HG02870 (cell line): ENCODE data around the gene CYP2C9.
"Not testable (repeated sequence)": the region's sequence is repeated elsewhere in the genome, so short reads cannot be mapped to it uniquely, and the experiment has no call there.

ENCODE experiments used
- ATAC-seq: cut with Tn5 transposase; IDR thresholded peaks from one replicate; pipeline ENCODE4 v1.9.1; 2021; ENCODE audit warnings: mild to moderate bottlenecking, moderate library complexity; ENCODE audit not compliant: unreplicated experiment

The CYP2C9 gene

DNA sequence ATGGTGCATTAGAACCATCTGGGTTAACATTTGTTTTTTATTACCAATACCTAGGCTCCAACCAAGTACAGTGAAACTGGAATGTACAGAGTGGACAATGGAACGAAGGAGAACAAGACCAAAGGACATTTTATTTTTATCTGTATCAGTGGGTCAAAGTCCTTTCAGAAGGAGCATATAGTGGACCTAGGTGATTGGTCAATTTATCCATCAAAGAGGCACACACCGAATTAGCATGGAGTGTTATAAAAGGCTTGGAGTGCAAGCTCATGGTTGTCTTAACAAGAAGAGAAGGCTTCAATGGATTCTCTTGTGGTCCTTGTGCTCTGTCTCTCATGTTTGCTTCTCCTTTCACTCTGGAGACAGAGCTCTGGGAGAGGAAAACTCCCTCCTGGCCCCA lies at the start of gene CYP2C9:
TSS of gene CYP2C9 (plus strand) at position 276 of the 400 bp plus-strand sequence. CDS start at position 301, 25 bp downstream.
- ATAC-seq: no peak

DNA sequence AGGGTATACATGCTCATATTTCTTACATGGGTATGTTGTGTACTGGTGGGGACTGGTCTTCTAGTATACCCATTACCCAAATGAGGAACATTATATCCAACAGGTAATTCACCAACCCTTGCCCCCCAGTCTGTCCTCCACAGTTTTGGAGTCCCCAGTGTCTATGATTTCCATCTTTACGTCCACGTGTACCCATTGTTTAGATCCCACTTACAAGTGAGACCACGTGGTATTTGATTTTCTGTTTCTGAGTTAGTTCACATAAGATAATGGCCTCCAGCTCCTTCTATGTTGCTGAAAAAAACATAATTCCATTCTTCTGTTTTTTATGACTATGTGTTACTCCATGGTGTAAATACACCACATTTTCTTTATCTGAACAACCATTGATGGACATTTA lies 49.3 kb upstream of the CYP2C9 start:
- no peak for ATAC-seq

DNA sequence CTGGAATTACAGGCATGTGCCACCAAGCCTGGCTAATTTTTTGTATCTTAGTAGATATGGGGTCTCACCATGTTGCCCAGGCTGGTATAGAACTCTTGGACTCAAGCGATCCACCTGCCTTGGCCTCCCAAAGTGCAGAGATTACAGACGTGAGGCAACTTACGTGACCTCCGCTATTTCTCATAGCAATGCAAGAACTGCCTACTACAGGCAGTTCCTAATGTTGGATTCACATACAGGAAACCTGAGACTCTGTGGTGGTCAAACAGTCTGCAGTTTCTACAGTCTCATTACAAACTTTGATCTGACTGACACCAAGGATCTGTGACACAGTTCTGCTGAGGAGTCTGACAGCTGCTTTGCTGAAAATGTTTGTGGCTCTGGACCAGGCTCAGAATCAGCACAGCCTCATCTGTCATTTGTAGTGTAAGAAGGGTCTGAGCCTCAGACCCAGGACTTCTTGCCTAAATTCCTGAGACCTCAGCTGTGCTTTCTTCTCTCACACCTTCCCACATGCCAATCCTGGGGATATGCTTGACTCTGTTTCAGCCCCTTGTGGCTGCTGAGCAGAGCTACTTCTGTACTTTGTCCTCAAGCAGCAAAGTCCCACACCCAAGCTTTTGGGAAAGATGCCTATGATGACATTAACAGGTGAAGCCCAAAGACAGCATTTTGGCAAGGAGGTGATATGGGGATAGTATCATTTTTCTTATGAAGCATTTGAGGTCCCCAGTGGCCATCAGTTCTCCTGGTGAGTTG lies 48.0 kb upstream of the CYP2C9 start:
- no peak for ATAC-seq

DNA sequence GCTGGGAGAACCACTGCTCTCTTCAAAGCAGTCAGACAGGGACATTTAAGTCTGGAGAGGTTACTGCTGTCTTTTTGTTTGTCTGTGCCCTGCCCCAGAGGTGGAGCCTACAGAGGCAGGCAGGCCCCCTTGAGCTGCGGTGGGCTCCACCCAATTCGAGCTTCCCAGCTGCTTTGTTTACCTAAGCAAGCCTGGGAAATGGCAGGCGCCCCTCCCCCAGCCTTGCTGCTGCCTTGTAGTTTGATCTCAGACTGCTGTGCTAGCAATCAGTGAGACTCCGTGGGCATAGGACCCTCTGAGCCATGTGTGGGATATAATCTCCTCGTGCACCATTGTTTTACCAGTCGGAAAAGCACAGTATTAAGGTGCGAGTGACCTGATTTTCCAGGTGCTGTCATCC lies 40.0 kb upstream of the CYP2C9 start:
- ATAC-seq: not testable (repeated sequence)

DNA sequence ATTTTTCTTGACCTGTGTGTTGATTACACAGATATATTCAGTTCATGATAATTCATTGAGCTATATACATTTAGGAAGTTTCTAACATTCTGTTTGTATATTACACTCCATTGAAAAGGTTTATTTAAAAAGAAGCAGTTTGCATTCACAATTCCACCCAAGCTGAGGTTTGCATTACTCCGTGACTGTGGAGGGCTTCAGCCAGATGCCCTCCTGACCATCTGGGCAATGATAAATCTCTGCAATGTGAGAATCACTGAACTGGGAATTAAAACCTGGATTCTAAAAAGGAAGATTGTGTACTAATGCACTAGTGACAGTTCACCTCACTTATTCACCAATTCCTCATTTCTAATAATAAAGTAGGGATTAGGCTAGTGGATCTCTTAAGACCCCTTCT lies 36.4 kb upstream of the CYP2C9 start:
- no peak for ATAC-seq

DNA sequence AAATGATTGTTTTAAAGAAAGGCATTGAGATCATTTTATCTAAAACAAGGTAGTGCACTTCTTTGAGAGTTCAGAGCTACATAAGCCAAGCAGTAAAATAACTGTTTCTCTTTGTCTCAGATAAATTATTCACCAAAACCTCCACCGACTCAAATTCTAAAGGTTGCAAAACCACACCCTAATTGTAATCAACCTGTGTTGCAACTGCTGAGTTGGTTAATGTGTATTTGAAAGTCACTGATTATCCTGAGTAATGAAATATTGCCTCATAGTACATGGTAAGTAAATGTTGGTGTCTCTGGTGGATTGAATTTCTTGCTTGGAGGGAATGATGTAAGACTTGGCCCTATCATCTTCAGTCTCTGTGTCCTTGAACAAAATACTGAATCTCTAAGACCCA lies 35.9 kb upstream of the CYP2C9 start:
- no peak for ATAC-seq

DNA sequence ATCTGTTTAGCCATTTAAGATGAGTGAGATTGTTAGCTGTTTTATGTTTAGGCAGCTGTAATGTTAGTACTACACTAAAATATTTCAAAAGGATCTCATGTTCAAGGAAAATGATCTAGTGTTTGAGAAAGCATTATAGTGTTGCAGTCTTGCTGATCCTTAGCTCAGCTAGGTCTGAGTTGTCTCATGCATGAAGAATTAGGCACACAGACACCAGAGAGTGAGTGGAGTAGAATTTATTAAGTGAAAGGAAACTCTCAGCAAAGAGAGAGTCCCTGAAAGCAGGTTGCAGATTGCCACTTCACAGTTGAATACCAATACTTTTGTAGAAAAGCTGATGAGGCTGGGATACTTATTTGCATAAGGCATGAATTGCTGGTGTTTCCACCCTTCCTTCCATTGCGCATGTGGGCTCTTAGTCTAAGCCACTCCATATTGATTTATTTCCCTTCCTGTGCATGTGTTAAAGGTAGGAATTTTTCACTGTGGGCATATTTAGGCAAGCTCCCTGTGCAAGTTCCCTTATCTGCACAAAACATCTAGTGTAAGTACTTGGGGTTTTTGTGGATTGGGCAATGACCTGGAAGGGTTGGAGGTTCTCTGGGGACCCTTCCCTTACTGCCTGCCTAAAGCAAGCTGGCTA lies 33.8 kb upstream of the CYP2C9 start:
- ATAC-seq: not testable (repeated sequence)

DNA sequence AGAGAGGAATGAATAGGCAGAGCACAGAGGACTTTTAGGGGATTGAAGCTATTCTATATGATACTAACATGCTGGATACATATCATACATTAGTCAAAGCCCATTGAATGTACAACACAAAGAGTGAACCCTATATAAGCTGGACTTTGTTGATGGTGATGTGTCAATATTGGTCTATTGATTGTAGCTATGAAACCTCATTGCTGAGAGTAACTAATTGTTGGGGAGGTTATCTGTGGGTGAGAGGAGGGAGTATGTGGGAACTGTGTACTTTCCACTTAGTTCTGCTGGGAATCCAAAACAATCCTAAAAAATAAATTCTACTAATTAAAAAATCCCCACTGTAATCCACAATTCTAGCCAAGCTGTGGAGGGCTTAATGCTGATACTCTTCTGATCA lies 22.0 kb upstream of the CYP2C9 start:
- no peak for ATAC-seq

DNA sequence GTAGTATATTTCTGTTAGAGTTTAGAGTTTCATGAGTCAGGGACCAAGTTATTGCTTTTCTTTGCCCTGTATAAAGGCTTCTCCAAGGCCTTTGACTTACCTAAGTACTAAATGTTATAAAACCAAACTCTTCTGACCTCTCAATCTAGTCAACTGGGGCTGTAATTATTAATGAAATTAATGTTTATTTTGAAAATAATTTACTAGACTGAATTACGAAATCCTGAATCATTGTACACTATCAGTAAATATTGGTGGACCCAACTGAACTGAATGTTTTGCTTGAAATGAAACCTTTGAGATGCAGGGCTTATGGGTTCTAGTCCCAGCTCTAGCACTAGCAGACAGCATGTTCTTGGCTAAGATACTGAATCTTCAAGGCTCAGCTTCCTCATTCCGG lies 1.7 kb upstream of the CYP2C9 start:
- ATAC-seq: no peak

DNA sequence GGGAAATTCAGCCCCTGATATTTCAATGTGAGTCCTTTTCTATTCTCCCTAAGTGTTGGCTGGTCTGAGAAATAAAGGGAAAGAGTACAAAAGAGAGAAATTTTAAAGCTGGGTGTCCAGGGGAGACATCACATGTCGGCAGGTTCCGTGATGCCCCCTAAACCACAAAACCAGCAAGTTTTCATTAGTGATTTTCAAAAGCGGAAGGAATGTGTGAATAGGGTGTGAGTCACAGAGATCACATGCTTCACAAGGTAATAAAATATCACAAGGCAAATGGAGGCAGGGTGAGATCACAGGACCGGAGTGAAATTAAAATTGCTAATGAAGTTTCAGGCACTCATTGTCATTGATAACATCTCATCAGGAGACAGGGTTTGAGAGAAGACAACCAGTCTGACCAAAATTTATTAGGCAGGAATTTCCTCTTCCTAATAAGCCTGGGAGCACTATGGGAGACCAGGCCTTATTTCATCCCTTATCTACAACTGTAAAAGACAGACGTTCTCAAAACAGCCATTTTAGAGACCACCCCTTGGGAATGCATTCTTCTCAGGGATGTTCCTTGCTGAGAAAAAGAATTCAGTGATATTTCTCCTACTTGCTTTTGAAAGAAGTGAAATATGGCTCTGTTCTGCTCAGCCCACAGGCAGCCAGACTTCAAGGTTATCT lies 5.1 kb downstream of the CYP2C9 start:
- not testable (repeated sequence) for ATAC-seq

DNA sequence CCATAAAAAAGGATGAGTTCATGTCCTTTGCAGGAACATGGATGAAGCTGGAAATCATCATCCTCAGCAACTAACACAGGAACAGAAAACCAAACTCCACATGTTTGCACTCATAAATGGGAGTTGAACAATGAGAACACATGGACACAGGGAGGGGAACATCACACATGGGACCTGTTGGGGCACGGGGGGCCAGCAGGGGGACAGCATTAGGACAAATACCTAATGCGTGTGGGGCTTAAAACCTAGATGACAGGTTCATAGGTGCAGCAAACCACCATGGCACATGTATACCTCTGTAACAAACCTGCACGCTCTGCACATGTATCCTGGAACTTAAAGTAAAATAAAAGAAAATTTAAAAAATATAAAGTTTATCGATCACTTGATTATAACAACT lies 7.7 kb downstream of the CYP2C9 start:
- ATAC-seq: not testable (repeated sequence)

DNA sequence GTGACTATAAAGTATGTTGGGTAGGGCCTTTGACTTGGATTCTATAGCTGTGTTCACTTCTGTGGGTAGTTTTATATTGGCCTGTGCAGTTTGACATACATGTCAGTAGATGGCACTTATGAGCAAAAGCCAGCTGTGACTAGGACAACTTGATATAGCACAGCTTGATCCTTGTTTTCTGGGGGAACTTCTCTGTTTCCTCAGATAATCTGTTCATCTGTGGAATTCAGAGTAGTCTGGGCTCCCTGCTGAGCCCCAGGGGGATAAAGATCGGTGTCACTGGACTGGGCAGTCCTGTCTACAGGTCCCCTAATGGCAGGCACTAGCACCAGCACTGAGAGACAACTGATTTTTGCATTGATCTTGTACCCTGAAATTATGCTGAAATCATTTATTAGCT lies 25.4 kb downstream of the CYP2C9 start:
- ATAC-seq: peak; percentile 85

DNA sequence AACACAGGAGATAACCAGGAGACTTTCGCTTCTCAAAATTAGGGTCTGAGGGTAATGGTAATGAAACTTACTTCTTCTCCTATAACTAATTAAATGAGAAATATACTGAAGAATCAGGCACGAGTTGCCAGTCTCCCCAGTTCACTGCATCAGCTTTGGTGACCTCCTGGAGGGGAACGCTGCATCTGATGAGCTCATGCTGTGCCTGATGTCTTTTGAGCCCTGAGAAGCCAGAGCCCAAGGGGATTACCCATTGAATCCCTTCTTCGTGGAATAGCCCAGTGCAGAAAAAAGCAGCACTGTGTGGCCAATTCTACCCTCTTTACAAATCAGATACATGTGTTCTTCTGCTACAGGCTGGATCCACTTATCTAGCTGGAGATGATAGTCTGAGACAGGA lies 45.1 kb downstream of the CYP2C9 start:
- no peak for ATAC-seq

DNA sequence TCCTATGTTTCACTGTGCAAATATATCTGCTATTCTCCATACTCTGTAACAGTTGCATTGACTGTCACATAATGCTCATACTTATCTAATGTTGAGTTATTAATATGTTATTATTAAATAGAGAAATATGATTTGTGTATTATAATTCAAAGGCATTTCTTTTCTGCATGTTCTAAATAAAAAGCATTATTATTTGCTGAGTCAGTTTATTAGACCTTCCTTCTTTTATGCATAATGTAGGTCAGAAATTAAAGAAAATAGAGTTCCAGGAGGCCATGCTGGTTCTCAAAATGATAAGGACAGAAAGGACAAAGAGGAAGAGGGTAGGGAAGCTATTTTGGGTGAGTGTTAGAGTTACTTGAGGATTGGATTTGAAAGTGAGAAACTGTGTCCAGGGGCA lies 50.7 kb downstream of the CYP2C9 start:
- no peak for ATAC-seq

DNA sequence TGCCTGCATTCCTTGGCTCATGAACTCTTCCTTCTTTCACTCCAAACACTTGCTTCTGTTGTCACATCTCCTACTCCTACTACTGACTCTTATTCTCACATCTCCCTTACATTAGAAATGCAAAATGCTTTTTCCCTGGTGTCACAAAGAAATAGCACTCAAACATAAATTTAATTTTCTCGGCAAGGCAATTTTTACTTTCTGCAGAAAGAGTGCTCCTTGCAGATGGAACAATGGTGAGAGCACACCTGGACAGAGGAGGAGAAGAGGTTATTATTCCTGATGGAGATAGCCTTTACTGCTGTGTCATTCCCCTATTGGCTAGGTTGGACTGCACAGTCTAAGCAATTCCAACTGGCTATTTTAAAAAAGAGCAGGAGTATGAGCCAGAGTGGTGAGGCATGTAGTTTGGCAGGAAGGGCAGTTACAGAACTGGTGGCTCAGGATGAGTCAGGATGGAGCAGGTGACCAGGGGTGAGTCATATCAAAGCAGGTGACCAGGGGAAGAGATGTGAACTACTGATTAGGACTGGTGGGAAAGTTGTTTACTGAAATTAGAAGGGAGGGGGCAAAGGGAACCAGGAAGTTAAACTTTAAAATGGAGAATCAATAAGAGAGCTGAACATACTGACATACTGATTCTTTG lies 52.9 kb downstream of the CYP2C9 start:
- ATAC-seq: no peak

DNA sequence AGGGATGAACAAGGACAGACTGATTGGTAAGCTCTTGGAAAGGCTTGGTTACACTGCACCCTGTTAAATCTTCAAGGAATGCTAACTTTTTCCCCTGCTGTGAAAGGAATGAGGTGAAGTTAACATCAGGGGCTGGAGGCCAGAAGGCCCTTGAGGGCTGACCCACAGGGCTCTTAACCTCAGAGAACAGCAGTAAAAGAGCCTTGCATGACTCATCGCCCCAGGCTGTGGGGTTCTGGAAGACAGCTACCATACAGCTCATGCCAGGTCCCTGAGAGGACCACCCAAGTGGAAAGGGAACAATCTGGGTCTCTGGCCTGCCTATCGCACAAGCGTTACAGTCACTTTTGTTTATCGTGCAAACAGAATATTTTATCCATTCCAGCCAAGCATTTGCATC lies 54.4 kb downstream of the CYP2C9 start:
- ATAC-seq: no peak

DNA sequence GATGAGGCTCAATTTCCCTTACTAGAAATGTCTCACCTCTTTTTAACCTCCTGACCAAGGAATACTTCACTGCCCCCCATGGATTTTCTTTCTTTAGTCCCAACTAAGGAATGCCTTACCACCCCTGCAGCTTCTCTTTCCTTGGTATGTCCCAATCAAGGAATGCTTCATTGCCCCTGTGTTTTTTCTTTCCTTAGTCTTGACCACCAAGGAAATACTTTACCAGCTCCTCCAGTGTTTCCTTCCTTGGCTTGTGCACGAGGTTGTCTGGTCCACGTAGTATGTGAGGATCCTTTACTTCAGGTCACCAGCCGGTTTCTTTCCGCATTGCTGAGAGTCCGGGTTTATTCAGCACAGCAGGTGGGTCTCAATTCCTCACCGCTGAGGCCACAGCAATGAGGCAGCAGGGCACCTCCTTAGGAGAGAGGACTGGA lies 59.3 kb downstream of the CYP2C9 start:
- no peak for ATAC-seq

DNA sequence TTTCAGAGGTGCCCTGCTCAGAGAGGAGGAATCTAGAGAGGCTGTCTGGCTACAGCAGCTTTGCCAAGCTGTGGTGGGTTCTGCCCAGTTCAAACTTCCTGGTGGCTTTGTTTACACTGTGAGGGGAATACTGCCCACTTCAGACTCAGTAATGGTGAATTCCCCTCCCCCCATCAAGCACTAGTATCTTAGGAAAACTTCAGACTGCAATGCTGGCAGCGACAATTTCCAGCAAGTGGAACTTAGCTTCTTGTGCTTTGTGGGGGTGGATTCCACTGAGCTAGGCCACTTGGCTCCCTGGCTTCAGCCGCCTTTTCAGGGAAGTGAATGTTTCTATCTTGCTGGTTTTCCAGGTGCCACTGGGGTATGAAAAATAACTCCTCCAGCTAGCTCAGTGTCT lies 88.0 kb downstream of the CYP2C9 start:
- ATAC-seq: no peak

DNA sequence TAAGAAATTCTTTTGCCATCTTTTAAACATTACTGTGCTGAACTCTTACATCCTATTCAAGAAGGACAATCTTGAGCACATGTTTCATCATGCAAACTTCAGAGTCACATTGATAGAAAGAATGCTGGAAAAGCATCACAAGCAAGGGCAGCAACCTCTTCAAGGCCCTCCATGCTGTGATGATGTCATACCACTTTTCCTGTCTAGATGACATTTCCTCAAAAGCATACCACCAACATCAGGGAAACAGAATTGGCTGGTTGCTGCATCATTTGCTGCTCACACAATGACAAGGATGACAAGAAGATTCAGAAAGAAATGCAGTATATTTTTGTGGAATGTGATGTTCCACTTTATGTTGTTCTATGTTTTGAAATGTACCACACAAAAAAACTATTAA lies 93.2 kb downstream of the CYP2C9 start:
- no peak for ATAC-seq

DNA sequence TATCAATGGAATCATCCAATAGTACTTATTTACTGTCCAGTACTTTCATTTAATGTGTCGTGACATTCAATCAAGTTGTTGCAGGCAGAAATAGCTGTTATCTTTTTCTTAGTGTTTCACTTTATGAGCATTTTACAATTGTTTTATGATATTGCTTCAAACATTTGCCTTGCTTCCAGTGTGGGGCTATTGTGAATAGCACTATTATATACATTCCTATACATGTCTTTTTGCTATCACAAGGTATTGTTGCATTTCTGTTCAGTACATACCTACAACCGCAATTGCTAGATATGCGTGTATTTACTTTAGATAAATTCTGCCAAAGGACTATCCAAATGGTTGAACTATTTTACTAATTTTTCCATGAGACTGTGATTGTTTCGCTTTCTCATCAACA lies 95.9 kb downstream of the CYP2C9 start:
- ATAC-seq: no peak
